ENCODE results near the gene SOX6. TPM values are rescaled to one million over a fixed set of nuclear protein-coding genes. Genes with fewer than 3 reads are reported as not detected.

The SOX6 gene
- polyA plus RNA-seq, 1 experiment = 6.0 TPM

DNA sequence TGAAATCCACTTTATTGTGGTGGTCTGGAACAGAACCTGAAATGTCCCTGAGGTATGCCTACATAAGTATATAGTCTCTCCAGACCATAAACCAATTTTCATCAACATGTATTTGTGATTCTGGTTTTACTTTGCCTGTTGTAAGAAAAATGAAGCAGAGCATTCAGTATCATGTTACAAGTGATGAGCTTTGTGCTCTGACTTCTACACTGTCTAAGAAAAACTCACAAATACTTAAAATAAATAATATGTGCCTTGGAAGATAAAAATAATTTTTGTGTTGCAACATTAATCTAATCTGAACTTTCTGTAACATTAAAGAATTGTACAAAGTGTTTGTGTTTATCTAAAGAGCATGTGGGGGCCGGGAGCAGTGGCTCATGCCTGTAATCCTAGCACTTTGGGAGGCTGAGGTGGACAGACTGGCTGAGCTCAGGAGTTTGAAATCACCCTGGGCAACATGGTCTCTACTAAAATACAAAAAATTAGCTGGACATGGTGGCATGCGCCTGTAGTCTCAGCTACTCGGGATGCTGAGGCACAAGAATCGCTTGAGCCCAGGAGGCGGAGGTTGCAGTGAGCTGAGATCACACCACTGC is 219.5 kb downstream of the SOX6 start:
- DNase-seq (ENCODE audit: low read depth, low spot score) = no peak
- no peaks in the 10 kb centered on the region for H3K27me3 ChIP-seq (ENCODE audit: control insufficient read depth, insufficient read depth, low read length)
- no peak overlapping the region for H3K4me3 ChIP-seq (ENCODE audit: low read depth, low read length)
- TF ChIP-seq, protein P1, sequence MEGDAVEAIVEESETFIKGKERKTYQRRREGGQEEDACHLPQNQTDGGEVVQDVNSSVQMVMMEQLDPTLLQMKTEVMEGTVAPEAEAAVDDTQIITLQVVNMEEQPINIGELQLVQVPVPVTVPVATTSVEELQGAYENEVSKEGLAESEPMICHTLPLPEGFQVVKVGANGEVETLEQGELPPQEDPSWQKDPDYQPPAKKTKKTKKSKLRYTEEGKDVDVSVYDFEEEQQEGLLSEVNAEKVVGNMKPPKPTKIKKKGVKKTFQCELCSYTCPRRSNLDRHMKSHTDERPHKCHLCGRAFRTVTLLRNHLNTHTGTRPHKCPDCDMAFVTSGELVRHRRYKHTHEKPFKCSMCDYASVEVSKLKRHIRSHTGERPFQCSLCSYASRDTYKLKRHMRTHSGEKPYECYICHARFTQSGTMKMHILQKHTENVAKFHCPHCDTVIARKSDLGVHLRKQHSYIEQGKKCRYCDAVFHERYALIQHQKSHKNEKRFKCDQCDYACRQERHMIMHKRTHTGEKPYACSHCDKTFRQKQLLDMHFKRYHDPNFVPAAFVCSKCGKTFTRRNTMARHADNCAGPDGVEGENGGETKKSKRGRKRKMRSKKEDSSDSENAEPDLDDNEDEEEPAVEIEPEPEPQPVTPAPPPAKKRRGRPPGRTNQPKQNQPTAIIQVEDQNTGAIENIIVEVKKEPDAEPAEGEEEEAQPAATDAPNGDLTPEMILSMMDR (IDR thresholded peaks at IDR 0.05; ENCODE audit: low read depth, low read length) = no peak
- no peak overlapping the region for H3K27ac ChIP-seq (ENCODE audit: low read depth, low read length)
- ChIA-PET CTCF (no interaction called here), POLR2A (interaction anchor here (0.7 kb wide), 1 partner anchor 32 kb away, joined by 9 read pairs; no protein-coding TSS in a partner anchor)
- H3K9me3 ChIP-seq (ENCODE audit: control insufficient read depth, insufficient read depth, low read length) = no peaks in the 10 kb centered on the region

- Histone ChIP-seq H3K27ac (ENCODE audit: low read depth, low read length) (no peak overlapping the region), H3K4me3 (ENCODE audit: low read depth, low read length) (no peak overlapping the region), H3K27me3 (ENCODE audit: control insufficient read depth, insufficient read depth, low read length) (no peaks in the 10 kb centered on the region), H3K9me3 (ENCODE audit: control insufficient read depth, insufficient read depth, low read length) (no peaks in the 10 kb centered on the region)
- TF ChIP-seq, protein P1 (IDR thresholded peaks at IDR 0.05; ENCODE audit: low read depth, low read length) = no peak
- DNase-seq (ENCODE audit: low read depth, low spot score) = no peak
- POLR2A ChIA-PET = no interaction called here
- CTCF ChIA-PET = no interaction called here
Observed at GRCh38 chr11:16133867-16134266, 222.5 kb downstream of the SOX6 start.

GRCh38 chr11:16127732-16128131 is 228.6 kb downstream of the SOX6 start:
- Histone ChIP-seq H3K27ac (ENCODE audit: low read depth, low read length) (no peak overlapping the region), H3K27me3 (ENCODE audit: control insufficient read depth, insufficient read depth, low read length) (no peaks in the 10 kb centered on the region), H3K4me3 (ENCODE audit: low read depth, low read length) (no peak overlapping the region), H3K9me3 (ENCODE audit: control insufficient read depth, insufficient read depth, low read length) (no peaks in the 10 kb centered on the region)
- POLR2A ChIA-PET = no interaction called here
- no peak for DNase-seq (ENCODE audit: low read depth, low spot score)
- CTCF ChIA-PET = interaction anchor here (1.7 kb wide), 1 partner anchor 486 kb away, joined by 4 read pairs; no protein-coding TSS in a partner anchor
- TF ChIP-seq, protein P1 (IDR thresholded peaks at IDR 0.05; ENCODE audit: low read depth, low read length) = no peak

- Histone ChIP-seq H3K4me3 (ENCODE audit: low read depth, low read length) (no peak overlapping the region), H3K27ac (ENCODE audit: low read depth, low read length) (no peak overlapping the region), H3K9me3 (ENCODE audit: control insufficient read depth, insufficient read depth, low read length) (no peaks in the 10 kb centered on the region), H3K27me3 (ENCODE audit: control insufficient read depth, insufficient read depth, low read length) (no peaks in the 10 kb centered on the region)
- CTCF ChIA-PET = interaction anchor here (0.6 to 1.7 kb wide), 2 partner anchors 49 to 487 kb away, joined by 3 to 4 read pairs; no protein-coding TSS in a partner anchor
- TF ChIP-seq, protein P1 (IDR thresholded peaks at IDR 0.05; ENCODE audit: low read depth, low read length) = no peak
- POLR2A ChIA-PET = interaction anchor here (0.5 kb wide), 1 partner anchor 511 kb away, joined by 5 read pairs; no protein-coding TSS in a partner anchor
- DNase-seq (ENCODE audit: low read depth, low spot score) = no peak
Observed at GRCh38 chr11:16126362-16126761, 230.0 kb downstream of the SOX6 start.

DNA sequence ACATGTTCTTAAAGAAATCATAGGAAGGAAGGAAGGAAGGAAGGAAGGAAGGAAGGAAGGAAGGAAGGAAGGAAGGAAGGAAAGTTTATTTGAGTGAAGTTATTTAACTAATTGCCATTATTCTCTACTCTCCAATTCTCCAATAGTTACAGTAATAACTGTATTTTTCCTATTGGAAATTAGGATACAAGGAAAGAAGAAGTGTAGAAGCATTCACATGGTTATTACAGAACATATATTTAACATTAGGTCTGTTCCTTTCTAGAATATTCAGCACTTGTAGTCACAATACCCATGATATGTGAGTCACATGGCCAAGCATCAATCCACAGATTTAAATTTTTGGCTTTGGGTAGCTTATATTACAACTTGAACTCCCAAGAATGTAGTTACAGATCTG is 230.6 kb downstream of the SOX6 start:
- ChIA-PET POLR2A (interaction anchor here (0.5 kb wide), 1 partner anchor 512 kb away, joined by 5 read pairs; no protein-coding TSS in a partner anchor), CTCF (interaction anchor here (0.6 kb wide), 1 partner anchor 50 kb away, joined by 3 read pairs; no protein-coding TSS in a partner anchor)
- Histone ChIP-seq H3K4me3 (ENCODE audit: low read depth, low read length) (no peak overlapping the region), H3K9me3 (ENCODE audit: control insufficient read depth, insufficient read depth, low read length) (no peaks in the 10 kb centered on the region), H3K27me3 (ENCODE audit: control insufficient read depth, insufficient read depth, low read length) (no peaks in the 10 kb centered on the region), H3K27ac (ENCODE audit: low read depth, low read length) (no peak overlapping the region)
- TF ChIP-seq, protein P1 (IDR thresholded peaks at IDR 0.05; ENCODE audit: low read depth, low read length) = no peak
- DNase-seq (ENCODE audit: low read depth, low spot score) = no peak

Data from AG04450 (cell line).